GM12878 (cell line): ENCODE data around the gene ZNF860. TPM values are rescaled to one million over a fixed set of nuclear protein-coding genes. Genes with fewer than 3 reads are reported as not detected.

ENCODE experiments used
- ATAC-seq: fragments of 200-7000 bp; cut with Tn5 transposase; 3 replicates; pipeline ENCODE4 v1.9.1; 2020; ENCODE audit warnings: mild to moderate bottlenecking, moderate library complexity
- BruUV-seq: library from RNA; stranded (reverse); fragments of 400-500 nt; replicated peaks from 2 replicates; lab custom pipeline; 2021; lab: Mats Ljungman, UMichigan
- CTCF ChIA-PET: fragments of 300-600 bp; sonication (Branson Sonifier 250); formaldehyde crosslinking; extraction: SDS; loops from one replicate; lab custom pipeline; 2021; ENCODE audit warnings: inconsistent platforms; lab: Yijun Ruan, JAX
- POLR2A ChIA-PET: fragments of 350-600 bp; formaldehyde crosslinking; extraction: SDS; loops from one replicate; lab custom pipeline; 2021; ENCODE audit warnings: inconsistent platforms; lab: Charles Lee
- RAD21 ChIA-PET: fragments of 300-600 bp; sonication (Branson Sonifier 250); formaldehyde crosslinking; loops from one replicate; lab custom pipeline; 2023; ENCODE audit warnings: antibody characterized with exemption; ENCODE audit not compliant: unreplicated experiment; lab: Charles Lee
- SMC1A ChIA-PET: fragments of 300-600 bp; sonication (Branson Sonifier 250); formaldehyde crosslinking; loops from one replicate; lab custom pipeline; 2023; ENCODE audit not compliant: unreplicated experiment, uncharacterized antibody; lab: Charles Lee
- DNase-seq: peaks from one replicate; pipeline ENCODE4 v3.0.0-alpha.2; 2011; ENCODE audit warnings: low read depth, low spot score
- FAIRE-seq: peaks from 3 replicates; lab custom pipeline; 2011; peaks lifted over from hg19 to GRCh38; lab: Jason Lieb, UNC
- H2AFZ ChIP-seq: 2 replicates; pipeline ENCODE4 v1.6.0; 2011; ENCODE audit warnings: low read depth, low read length, control low read depth; ENCODE audit not compliant: control insufficient read depth
- H3K27ac ChIP-seq: 2 replicates; pipeline ENCODE4 v1.5.1; 2011; ENCODE audit warnings: control low read depth; ENCODE audit not compliant: control insufficient read depth, insufficient read depth
- H3K27me3 ChIP-seq, 2 experiments: replicated peaks in 1 of 2; 2 replicates each; pipeline versions ENCODE4 v1.6.0 to v1.6.1; 2011; ENCODE audit warnings: low read length in 1 of 2; ENCODE audit not compliant: control insufficient read depth in 2 of 2, insufficient read depth in 2 of 2
- H3K36me3 ChIP-seq, 2 experiments: 2 replicates each; pipeline ENCODE4 v1.5.1; 2011; ENCODE audit warnings: low read length in 1 of 2; ENCODE audit not compliant: control insufficient read depth in 2 of 2, insufficient read depth in 2 of 2
- H3K4me1 ChIP-seq: 2 replicates; pipeline ENCODE4 v1.6.1; 2011; ENCODE audit warnings: mild to moderate bottlenecking, low read length, moderate library complexity, mixed read lengths; ENCODE audit not compliant: control insufficient read depth, insufficient read depth
- H3K4me2 ChIP-seq: 2 replicates; pipeline ENCODE4 v1.6.0; 2011; ENCODE audit warnings: control low read depth; ENCODE audit not compliant: control insufficient read depth, insufficient read depth
- H3K4me3 ChIP-seq: fragments of 200-600 bp; sonication (generic); 2 replicates; pipeline ENCODE4 v1.5.1; 2016
- H3K79me2 ChIP-seq: 2 replicates; pipeline ENCODE4 v1.6.0; 2011; ENCODE audit warnings: low read length; ENCODE audit not compliant: control insufficient read depth, insufficient read depth
- H3K9ac ChIP-seq: 2 replicates; pipeline ENCODE4 v1.8.0; 2011; ENCODE audit warnings: low read length, control low read depth, mixed read lengths; ENCODE audit not compliant: control insufficient read depth, insufficient read depth
- H3K9me3 ChIP-seq: replicated peaks from 3 replicates; pipeline ENCODE4 v1.5.1; 2011; ENCODE audit warnings: mild to moderate bottlenecking, low read length; ENCODE audit not compliant: control insufficient read depth, insufficient read depth
- H4K20me1 ChIP-seq: 2 replicates; pipeline ENCODE4 v1.6.0; 2011; ENCODE audit not compliant: control insufficient read depth, insufficient read depth
- ATF7 ChIP-seq: fragments of 450-650 bp; IDR thresholded peaks from 2 replicates; pipeline ENCODE4 v1.6.1; 2016; ENCODE audit warnings: low read depth, mild to moderate bottlenecking
- CHD4 ChIP-seq: fragments of 200-600 bp; sonication (generic); IDR thresholded peaks from 2 replicates; pipeline ENCODE4 v1.6.1; 2016; ENCODE audit warnings: mild to moderate bottlenecking
- DPF2 ChIP-seq: fragments of 450-650 bp; IDR thresholded peaks from 2 replicates; pipeline ENCODE4 v1.6.1; 2017; ENCODE audit warnings: mild to moderate bottlenecking
- EED ChIP-seq: sonication (generic); IDR thresholded peaks from 2 replicates; pipeline ENCODE4 v1.6.1; 2016; ENCODE audit warnings: antibody characterized with exemption, low read depth
- EP300 ChIP-seq, 2 experiments: fragments of 150-350 bp in 1 of 2; IDR thresholded peaks; 2 replicates each; pipeline ENCODE4 v1.6.1; 2011 to 2012; ENCODE audit warnings: low read depth in 2 of 2, low read length in 2 of 2, borderline replicate concordance in 1 of 2, improper control_type of control experiment in 1 of 2, inconsistent platforms in 1 of 2; ENCODE audit not compliant: control insufficient read depth in 1 of 2
- FOXK2 ChIP-seq: fragments of 450-650 bp; IDR thresholded peaks from 2 replicates; pipeline ENCODE4 v1.6.1; 2017; ENCODE audit warnings: mild to moderate bottlenecking, moderate library complexity
- GABPA ChIP-seq: IDR thresholded peaks from 2 replicates; pipeline ENCODE4 v1.6.1; 2014; ENCODE audit warnings: antibody characterized with exemption, low read depth, mild to moderate bottlenecking, inconsistent platforms
- IKZF1 ChIP-seq: fragments of 450-650 bp; conservative IDR thresholded peaks from 2 replicates; pipeline ENCODE4 v1.6.1; 2017; ENCODE audit warnings: antibody characterized with exemption, mild to moderate bottlenecking
- IKZF2 ChIP-seq, 2 experiments: fragments of 450-650 bp; IDR thresholded peaks; 2 replicates each; pipeline ENCODE4 v1.6.1; 2017; ENCODE audit warnings: mild to moderate bottlenecking in 2 of 2, moderate library complexity in 2 of 2
- JUNB ChIP-seq: IDR thresholded peaks from 2 replicates; pipeline ENCODE4 v1.6.1; 2016; ENCODE audit warnings: antibody characterized with exemption, mild to moderate bottlenecking
- MEF2B ChIP-seq: fragments of 450-650 bp; IDR thresholded peaks from 2 replicates; pipeline ENCODE4 v1.6.1; 2018; ENCODE audit warnings: mild to moderate bottlenecking, moderate library complexity; ENCODE audit not compliant: partially characterized antibody, poor library complexity, severe bottlenecking
- MTA2 ChIP-seq: fragments of 450-650 bp; IDR thresholded peaks from 2 replicates; pipeline ENCODE4 v1.6.1; 2016; ENCODE audit warnings: low read depth, mild to moderate bottlenecking, moderate library complexity
- RUNX3 ChIP-seq: IDR thresholded peaks from 2 replicates; pipeline ENCODE4 v1.6.1; 2012; ENCODE audit warnings: low read length, inconsistent platforms
- TCF3 ChIP-seq: IDR thresholded peaks from 2 replicates; pipeline ENCODE4 v1.6.1; 2012; ENCODE audit warnings: low read depth, mild to moderate bottlenecking, low read length, borderline replicate concordance; ENCODE audit not compliant: insufficient read depth
- ZBED1 ChIP-seq: IDR thresholded peaks from 2 replicates; pipeline ENCODE4 v1.6.1; 2016; ENCODE audit warnings: borderline replicate concordance
- WGBS: methylation state at CpG from one replicate; pipeline ENCODE4 v1.1.6; 2016; ENCODE audit warnings: low lambda C conversion rate; ENCODE audit not compliant: insufficient replicate concordance, insufficient coverage; ENCODE audit errors: missing lambda C conversion rate; 5-methylcytosine and 5-hydroxymethylcytosine counted together
- in situ Hi-C: fragments of 300-500 bp; cut with MboI; formaldehyde crosslinking; loops from 9 replicates; pipeline ENCODE4 v1.14.3; 2018; ENCODE audit warnings: mixed read lengths
- intact Hi-C: fragments of 100-400 bp; cut with micrococcal nuclease; formaldehyde crosslinking; loops from one replicate; pipeline ENCODE4 v1.14.2; 2022; ENCODE audit not compliant: unreplicated experiment
- polyA plus RNA-seq, 11 experiments: library from polyadenylated mRNA; depleted of rRNA in 4 of 11; unstranded in 6 of 11; stranded (reverse) in 5 of 11; fragments of >200 nt; fragmentation: Nextera tagmentation in 4 of 11; fragmentation: Illumina TruSeq in 1 of 11; extraction: Ambion mirVana in 4 of 11; extraction: Trizol in 1 of 11; gene quantifications; 1 replicate in 1 of 11; 2 replicates in 10 of 11; pipeline versions ENCODE4 v1.2.1 to v1.2.3, GENCODE V29; 2011 to 2016; ENCODE audit warnings: inconsistent platforms in 2 of 11, missing spikeins in 2 of 11, low read depth in 1 of 11
- total RNA-seq, 4 experiments: library from RNA; depleted of rRNA in 3 of 4; stranded (reverse); fragments of >200 nt in 3 of 4; fragmentation: Illumina TruSeq in 1 of 4; extraction: Trizol in 1 of 4; gene quantifications; 2 replicates each; pipeline versions ENCODE4 v1.2.1 to v1.2.3, GENCODE V29; 2013 to 2021
- TF ChIP-seq, protein P1 (sequence below): IDR thresholded peaks from 2 replicates; pipeline ENCODE4 v1.6.1; 2012; ENCODE audit warnings: low read depth, low read length, improper control_type of control experiment
- TF ChIP-seq, protein P2 (sequence below): fragments of 450-650 bp; formaldehyde crosslinking; IDR thresholded peaks from 2 replicates; pipeline ENCODE4 v1.5.0; 2022; ENCODE audit warnings: mild to moderate bottlenecking, missing genetic modification characterization
- TF ChIP-seq, protein P3 (sequence below): IDR thresholded peaks from 2 replicates; pipeline ENCODE4 v1.6.1; 2011; ENCODE audit warnings: mild to moderate bottlenecking, low read depth, low read length, moderate library complexity; ENCODE audit not compliant: insufficient replicate concordance

ZNF860 gene
- total and polyA plus RNA-seq, 10 of the 15 experiments (the other 5 are each of a cell fraction or from before 2014, with no cell fraction given), result not detected

DNA sequence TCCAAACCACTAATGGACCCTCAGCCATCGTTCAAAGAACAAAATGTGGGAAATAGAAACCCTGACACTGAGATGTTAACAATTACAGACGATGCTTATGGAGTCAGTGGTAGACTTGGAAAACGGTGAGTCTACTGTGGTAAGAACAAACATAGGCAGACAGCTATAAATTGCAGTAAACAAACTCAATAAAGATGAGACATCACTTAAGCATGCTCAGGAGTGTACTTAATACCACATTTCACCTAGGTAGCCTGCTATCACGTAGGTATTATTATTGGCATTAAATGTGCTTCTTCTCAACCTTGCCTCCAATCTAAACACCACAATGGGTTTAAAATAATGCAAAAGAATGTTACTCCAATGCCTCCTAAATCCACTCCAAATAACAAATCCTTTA, 3.0 kb upstream of the ZNF860 start (continued):
- no peak for TF ChIP-seq ZBED1
- TF ChIP-seq, protein P1, sequence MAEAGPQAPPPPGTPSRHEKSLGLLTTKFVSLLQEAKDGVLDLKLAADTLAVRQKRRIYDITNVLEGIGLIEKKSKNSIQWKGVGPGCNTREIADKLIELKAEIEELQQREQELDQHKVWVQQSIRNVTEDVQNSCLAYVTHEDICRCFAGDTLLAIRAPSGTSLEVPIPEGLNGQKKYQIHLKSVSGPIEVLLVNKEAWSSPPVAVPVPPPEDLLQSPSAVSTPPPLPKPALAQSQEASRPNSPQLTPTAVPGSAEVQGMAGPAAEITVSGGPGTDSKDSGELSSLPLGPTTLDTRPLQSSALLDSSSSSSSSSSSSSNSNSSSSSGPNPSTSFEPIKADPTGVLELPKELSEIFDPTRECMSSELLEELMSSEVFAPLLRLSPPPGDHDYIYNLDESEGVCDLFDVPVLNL, result no peak
- TF ChIP-seq, protein P2, sequence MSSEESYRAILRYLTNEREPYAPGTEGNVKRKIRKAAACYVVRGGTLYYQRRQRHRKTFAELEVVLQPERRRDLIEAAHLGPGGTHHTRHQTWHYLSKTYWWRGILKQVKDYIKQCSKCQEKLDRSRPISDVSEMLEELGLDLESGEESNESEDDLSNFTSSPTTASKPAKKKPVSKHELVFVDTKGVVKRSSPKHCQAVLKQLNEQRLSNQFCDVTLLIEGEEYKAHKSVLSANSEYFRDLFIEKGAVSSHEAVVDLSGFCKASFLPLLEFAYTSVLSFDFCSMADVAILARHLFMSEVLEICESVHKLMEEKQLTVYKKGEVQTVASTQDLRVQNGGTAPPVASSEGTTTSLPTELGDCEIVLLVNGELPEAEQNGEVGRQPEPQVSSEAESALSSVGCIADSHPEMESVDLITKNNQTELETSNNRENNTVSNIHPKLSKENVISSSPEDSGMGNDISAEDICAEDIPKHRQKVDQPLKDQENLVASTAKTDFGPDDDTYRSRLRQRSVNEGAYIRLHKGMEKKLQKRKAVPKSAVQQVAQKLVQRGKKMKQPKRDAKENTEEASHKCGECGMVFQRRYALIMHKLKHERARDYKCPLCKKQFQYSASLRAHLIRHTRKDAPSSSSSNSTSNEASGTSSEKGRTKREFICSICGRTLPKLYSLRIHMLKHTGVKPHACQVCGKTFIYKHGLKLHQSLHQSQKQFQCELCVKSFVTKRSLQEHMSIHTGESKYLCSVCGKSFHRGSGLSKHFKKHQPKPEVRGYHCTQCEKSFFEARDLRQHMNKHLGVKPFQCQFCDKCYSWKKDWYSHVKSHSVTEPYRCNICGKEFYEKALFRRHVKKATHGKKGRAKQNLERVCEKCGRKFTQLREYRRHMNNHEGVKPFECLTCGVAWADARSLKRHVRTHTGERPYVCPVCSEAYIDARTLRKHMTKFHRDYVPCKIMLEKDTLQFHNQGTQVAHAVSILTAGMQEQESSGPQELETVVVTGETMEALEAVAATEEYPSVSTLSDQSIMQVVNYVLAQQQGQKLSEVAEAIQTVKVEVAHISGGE, result no peak
- no peak for TF ChIP-seq FOXK2

DNA sequence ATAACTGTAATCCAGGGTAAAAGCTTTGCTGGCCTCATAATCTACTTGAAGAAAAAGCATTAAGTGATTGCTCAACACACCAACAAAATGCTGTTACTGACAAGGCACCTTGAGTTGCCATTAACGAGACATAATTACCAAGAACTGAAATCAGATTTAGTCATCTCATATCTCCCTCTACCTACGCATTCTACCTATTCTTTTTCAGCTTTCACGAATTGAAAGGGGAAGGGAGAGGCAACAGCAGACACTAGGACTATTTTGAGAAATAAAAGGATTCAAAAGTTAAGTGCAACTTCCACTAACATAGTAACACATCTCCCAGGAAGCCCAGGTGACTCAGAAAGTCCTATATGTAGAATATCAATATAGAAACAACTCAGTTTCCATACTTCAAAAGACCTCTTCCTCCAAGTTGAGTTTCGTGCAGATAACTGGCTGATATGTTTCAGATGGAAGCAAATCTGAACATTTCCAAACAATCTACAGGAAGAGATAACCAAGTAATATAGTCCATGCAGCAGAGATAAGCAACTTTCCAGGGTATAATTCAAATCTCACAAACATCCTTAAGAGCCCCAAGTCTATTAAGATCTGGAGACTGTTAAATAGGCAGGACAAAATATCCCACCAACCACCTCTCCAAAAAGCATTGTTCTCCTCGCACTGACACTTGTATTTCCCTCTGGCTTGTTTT, 2.4 kb upstream of the ZNF860 start:
- no peaks in the 10 kb centered on the region for H3K36me3 ChIP-seq
- no peaks in the 10 kb centered on the region for H3K9me3 ChIP-seq
- POLR2A ChIA-PET, result no interaction called here
- CTCF ChIA-PET, result interaction anchor here (1.3 kb wide), 1 partner anchor 12 kb away, joined by 3 read pairs; no protein-coding TSS in a partner anchor
- RAD21 ChIA-PET, result no interaction called here
- ATAC-seq, result peak; percentile 68
- peaks cover 20% of the 10 kb centered on the region for H3K4me1 ChIP-seq
- H4K20me1 ChIP-seq, result no peaks in the 10 kb centered on the region
- 0% methylated on average over 5 of the region's 5 CpGs for WGBS
- BruUV-seq, result no TSS peak
- H3K27ac ChIP-seq, result no peak overlapping the region
- no peak overlapping the region for H3K4me3 ChIP-seq
- SMC1A ChIA-PET, result no interaction called here
- intact Hi-C loops (no loop called here), in situ Hi-C loops (no loop called here)
- peaks cover 10 to 22% of the 10 kb centered on the region in 2 experiments for H3K27me3 ChIP-seq
- peak; percentile 66 for FAIRE-seq
- peak; percentile 17 for DNase-seq
- peak overlapping the region; percentile 18; the same call in 1 of the 2 replicates for H3K4me2 ChIP-seq
- H3K9ac ChIP-seq, result no peak overlapping the region
- no peak overlapping the region for H2AFZ ChIP-seq
- no peaks in the 10 kb centered on the region for H3K79me2 ChIP-seq
- TF ChIP-seq MEF2B (peak; percentile 42), IKZF1 (peak; percentile 56), GABPA (0 out of 2 replicates have a peak, but pooled peaks have one; percentile 20), IKZF2 (IDR thresholded peaks at IDR 0.05) (peak; percentile 42 to 47; a peak in 3 of 4 replicates), TCF3 (no peak), ATF7 (peak; percentile 18; the same call in 1 of the 2 replicates), RUNX3 (peak; percentile 47), DPF2 (0 out of 2 replicates have a peak, but pooled peaks have one; percentile 25), EED (0 out of 2 replicates have a peak, but pooled peaks have one; percentile 19), JUNB (peak; percentile 73), CHD4 (no peak), EP300 (IDR thresholded peaks at IDR 0.05; ENCODE audit: borderline replicate concordance in 1 of 2, control insufficient read depth in 1 of 2, low read depth in 2 of 2, low read length in 2 of 2) (peak; percentile 21 to 66; a peak in 1 of 4 replicates), MTA2 (peak; percentile 80)
- TF ChIP-seq, protein P3, sequence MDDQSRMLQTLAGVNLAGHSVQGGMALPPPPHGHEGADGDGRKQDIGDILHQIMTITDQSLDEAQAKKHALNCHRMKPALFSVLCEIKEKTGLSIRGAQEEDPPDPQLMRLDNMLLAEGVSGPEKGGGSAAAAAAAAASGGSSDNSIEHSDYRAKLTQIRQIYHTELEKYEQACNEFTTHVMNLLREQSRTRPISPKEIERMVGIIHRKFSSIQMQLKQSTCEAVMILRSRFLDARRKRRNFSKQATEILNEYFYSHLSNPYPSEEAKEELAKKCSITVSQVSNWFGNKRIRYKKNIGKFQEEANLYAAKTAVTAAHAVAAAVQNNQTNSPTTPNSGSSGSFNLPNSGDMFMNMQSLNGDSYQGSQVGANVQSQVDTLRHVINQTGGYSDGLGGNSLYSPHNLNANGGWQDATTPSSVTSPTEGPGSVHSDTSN, result no peak
